Measurements from ENCODE around the gene ARHGAP10. TPM values are rescaled to one million over a fixed set of nuclear protein-coding genes. Genes with fewer than 3 reads are reported as not detected.
A peak's percentile ranks its signal among the peaks of the same experiment; 100 is the strongest.

Gene ARHGAP10
- total RNA-seq, 1 donor from 2014 or later = 20.2 TPM

GRCh38 chr4:147969573-147970385 is 237.9 kb downstream of the ARHGAP10 start:
- no peak overlapping the region for H3K4me3 Mint-ChIP-seq
- peak overlapping the region; percentile 85 for H3K27ac ChIP-seq

GRCh38 chr4:147971116-147971515 is 239.2 kb downstream of the ARHGAP10 start:
- Histone ChIP-seq H3K36me3 (no peaks in the 10 kb centered on the region), H3K4me3 (no peak overlapping the region), H3K27me3 (no peaks in the 10 kb centered on the region), H3K4me1 (peaks cover 9% of the 10 kb centered on the region), H3K4me2 (no peak overlapping the region), H4K20me1 (ENCODE audit: low read depth) (no peaks in the 10 kb centered on the region), H3F3A (ENCODE audit: low read depth) (no peaks in the 10 kb centered on the region), H3K79me2 (ENCODE audit: low read depth) (no peaks in the 10 kb centered on the region), H2AFZ (replicated peaks) (no peak overlapping the region), H3K27ac (no peak overlapping the region), H3K9ac (no peak overlapping the region), H3K9me3 (ENCODE audit: low read depth) (no peaks in the 10 kb centered on the region)
- H3K4me1 Mint-ChIP-seq = peaks cover 9% of the 10 kb centered on the region
- H3K27ac Mint-ChIP-seq = no peak overlapping the region
- H3K4me3 Mint-ChIP-seq = no peak overlapping the region
- no peaks in the 10 kb centered on the region for H3K27me3 Mint-ChIP-seq (ENCODE audit: insufficient read depth, low read depth)
- H3K9me3 Mint-ChIP-seq = peaks cover 2% of the 10 kb centered on the region
- DNase-seq (ENCODE audit: low spot score) = no peak
- peaks cover 6% of the 10 kb centered on the region for H3K36me3 Mint-ChIP-seq
- TF ChIP-seq CTCF (IDR thresholded peaks at IDR 0.05) (no peak), EZH2 (IDR thresholded peaks at IDR 0.05) (no peak), EZH2phosphoT487 (IDR thresholded peaks at IDR 0.05) (no peak)

More at GRCh38 chr4:147969573-147970385, 237.9 kb downstream of the ARHGAP10 start:
- Histone ChIP-seq H3K79me2 (ENCODE audit: low read depth) (no peaks in the 10 kb centered on the region), H3K4me3 (no peak overlapping the region), H3K9me3 (ENCODE audit: low read depth) (no peaks in the 10 kb centered on the region), H3K4me1 (peaks cover 9% of the 10 kb centered on the region), H4K20me1 (ENCODE audit: low read depth) (no peaks in the 10 kb centered on the region), H3K4me2 (peak overlapping the region; percentile 44), H3K27me3 (no peaks in the 10 kb centered on the region), H3K36me3 (no peaks in the 10 kb centered on the region), H3K9ac (no peak overlapping the region), H3F3A (ENCODE audit: low read depth) (no peaks in the 10 kb centered on the region), H2AFZ (replicated peaks) (no peak overlapping the region)
- TF ChIP-seq EZH2phosphoT487 (IDR thresholded peaks at IDR 0.05) (no peak), EZH2 (IDR thresholded peaks at IDR 0.05) (no peak), CTCF (IDR thresholded peaks at IDR 0.05) (no peak)
- DNase-seq (ENCODE audit: low spot score) = no peak
- H3K4me1 Mint-ChIP-seq = peaks cover 7% of the 10 kb centered on the region
- H3K27ac Mint-ChIP-seq = peak overlapping the region; percentile 57
- no peaks in the 10 kb centered on the region for H3K27me3 Mint-ChIP-seq (ENCODE audit: insufficient read depth, low read depth)
- H3K36me3 Mint-ChIP-seq = peaks cover 5% of the 10 kb centered on the region
- H3K9me3 Mint-ChIP-seq = peaks cover 4% of the 10 kb centered on the region

- H3K4me3 Mint-ChIP-seq = no peak overlapping the region
- Histone ChIP-seq H3K36me3 (no peaks in the 10 kb centered on the region), H3K4me3 (no peak overlapping the region), H3F3A (ENCODE audit: low read depth) (no peaks in the 10 kb centered on the region), H3K4me1 (no peaks in the 10 kb centered on the region), H2AFZ (replicated peaks) (no peak overlapping the region), H3K27ac (no peak overlapping the region), H3K4me2 (no peak overlapping the region), H4K20me1 (ENCODE audit: low read depth) (no peaks in the 10 kb centered on the region), H3K9ac (no peak overlapping the region), H3K27me3 (no peaks in the 10 kb centered on the region), H3K79me2 (ENCODE audit: low read depth) (no peaks in the 10 kb centered on the region), H3K9me3 (ENCODE audit: low read depth) (no peaks in the 10 kb centered on the region)
- TF ChIP-seq EZH2phosphoT487 (IDR thresholded peaks at IDR 0.05) = no peak
- no peak for TF ChIP-seq EZH2 (IDR thresholded peaks at IDR 0.05)
- no peak for TF ChIP-seq CTCF (IDR thresholded peaks at IDR 0.05)
- DNase-seq (ENCODE audit: low spot score) = no peak
- peaks cover 13% of the 10 kb centered on the region for H3K36me3 Mint-ChIP-seq
- no peak overlapping the region for H3K27ac Mint-ChIP-seq
- H3K9me3 Mint-ChIP-seq = peaks cover 14% of the 10 kb centered on the region
- H3K4me1 Mint-ChIP-seq = peaks cover 6% of the 10 kb centered on the region
- no peaks in the 10 kb centered on the region for H3K27me3 Mint-ChIP-seq (ENCODE audit: insufficient read depth, low read depth)
Observed at GRCh38 chr4:147975325-147975724, 243.4 kb downstream of the ARHGAP10 start.

All from neural progenitor cell (in vitro differentiated cells).